GM12878 (cell line): ENCODE measurements around the gene KIAA0319L. TPM values are rescaled to one million over a fixed set of nuclear protein-coding genes. Genes with fewer than 3 reads are reported as not detected.

Experiments
- ATAC-seq: fragments of 200-7000 bp; cut with Tn5 transposase; 3 replicates; pipeline ENCODE4 v1.9.1; 2020; ENCODE audit warnings: mild to moderate bottlenecking, moderate library complexity
- BruUV-seq: library from RNA; stranded (reverse); fragments of 400-500 nt; replicated peaks from 2 replicates; lab custom pipeline; 2021; lab: Mats Ljungman, UMichigan
- CTCF ChIA-PET: fragments of 300-600 bp; sonication (Branson Sonifier 250); formaldehyde crosslinking; extraction: SDS; loops from one replicate; lab custom pipeline; 2021; ENCODE audit warnings: inconsistent platforms; lab: Yijun Ruan, JAX
- POLR2A ChIA-PET: fragments of 350-600 bp; formaldehyde crosslinking; extraction: SDS; loops from one replicate; lab custom pipeline; 2021; ENCODE audit warnings: inconsistent platforms; lab: Charles Lee
- RAD21 ChIA-PET: fragments of 300-600 bp; sonication (Branson Sonifier 250); formaldehyde crosslinking; loops from one replicate; lab custom pipeline; 2023; ENCODE audit warnings: antibody characterized with exemption; ENCODE audit not compliant: unreplicated experiment; lab: Charles Lee
- SMC1A ChIA-PET: fragments of 300-600 bp; sonication (Branson Sonifier 250); formaldehyde crosslinking; loops from one replicate; lab custom pipeline; 2023; ENCODE audit not compliant: unreplicated experiment, uncharacterized antibody; lab: Charles Lee
- DNase-seq: peaks from one replicate; pipeline ENCODE4 v3.0.0-alpha.2; 2011; ENCODE audit warnings: low read depth, low spot score
- FAIRE-seq: peaks from 3 replicates; lab custom pipeline; 2011; peaks lifted over from hg19 to GRCh38; lab: Jason Lieb, UNC
- H2AFZ ChIP-seq: 2 replicates; pipeline ENCODE4 v1.6.0; 2011; ENCODE audit warnings: low read depth, low read length, control low read depth; ENCODE audit not compliant: control insufficient read depth
- H3K27ac ChIP-seq: 2 replicates; pipeline ENCODE4 v1.5.1; 2011; ENCODE audit warnings: control low read depth; ENCODE audit not compliant: control insufficient read depth, insufficient read depth
- H3K27me3 ChIP-seq, 2 experiments: replicated peaks in 1 of 2; 2 replicates each; pipeline versions ENCODE4 v1.6.0 to v1.6.1; 2011; ENCODE audit warnings: low read length in 1 of 2; ENCODE audit not compliant: control insufficient read depth in 2 of 2, insufficient read depth in 2 of 2
- H3K36me3 ChIP-seq, 2 experiments: 2 replicates each; pipeline ENCODE4 v1.5.1; 2011; ENCODE audit warnings: low read length in 1 of 2; ENCODE audit not compliant: control insufficient read depth in 2 of 2, insufficient read depth in 2 of 2
- H3K4me1 ChIP-seq: 2 replicates; pipeline ENCODE4 v1.6.1; 2011; ENCODE audit warnings: mild to moderate bottlenecking, low read length, moderate library complexity, mixed read lengths; ENCODE audit not compliant: control insufficient read depth, insufficient read depth
- H3K4me2 ChIP-seq: 2 replicates; pipeline ENCODE4 v1.6.0; 2011; ENCODE audit warnings: control low read depth; ENCODE audit not compliant: control insufficient read depth, insufficient read depth
- H3K4me3 ChIP-seq: fragments of 200-600 bp; sonication (generic); 2 replicates; pipeline ENCODE4 v1.5.1; 2016
- H3K79me2 ChIP-seq: 2 replicates; pipeline ENCODE4 v1.6.0; 2011; ENCODE audit warnings: low read length; ENCODE audit not compliant: control insufficient read depth, insufficient read depth
- H3K9ac ChIP-seq: 2 replicates; pipeline ENCODE4 v1.8.0; 2011; ENCODE audit warnings: low read length, control low read depth, mixed read lengths; ENCODE audit not compliant: control insufficient read depth, insufficient read depth
- H3K9me3 ChIP-seq: replicated peaks from 3 replicates; pipeline ENCODE4 v1.5.1; 2011; ENCODE audit warnings: mild to moderate bottlenecking, low read length; ENCODE audit not compliant: control insufficient read depth, insufficient read depth
- H4K20me1 ChIP-seq: 2 replicates; pipeline ENCODE4 v1.6.0; 2011; ENCODE audit not compliant: control insufficient read depth, insufficient read depth
- POLR2A ChIP-seq: IDR thresholded peaks from 2 replicates; pipeline ENCODE4 v1.6.1; 2011; ENCODE audit warnings: low read depth, mild to moderate bottlenecking, low read length
- RCOR1 ChIP-seq: conservative IDR thresholded peaks from 2 replicates; pipeline ENCODE4 v1.6.1; 2012; ENCODE audit warnings: low read depth, low read length, improper control_type of control experiment
- SUZ12 ChIP-seq: fragments of 200-600 bp; sonication (generic); IDR thresholded peaks from one replicate; pipeline ENCODE4 v1.6.1; 2018; ENCODE audit warnings: antibody characterized with exemption, mild to moderate bottlenecking; ENCODE audit not compliant: unreplicated experiment
- TCF7 ChIP-seq: IDR thresholded peaks from 2 replicates; pipeline ENCODE4 v1.6.1; 2014; ENCODE audit warnings: antibody characterized with exemption, borderline replicate concordance
- WGBS: methylation state at CpG from one replicate; pipeline ENCODE4 v1.1.6; 2016; ENCODE audit warnings: low lambda C conversion rate; ENCODE audit not compliant: insufficient replicate concordance, insufficient coverage; ENCODE audit errors: missing lambda C conversion rate; 5-methylcytosine and 5-hydroxymethylcytosine counted together
- in situ Hi-C: fragments of 300-500 bp; cut with MboI; formaldehyde crosslinking; loops from 9 replicates; pipeline ENCODE4 v1.14.3; 2018; ENCODE audit warnings: mixed read lengths
- intact Hi-C: fragments of 100-400 bp; cut with micrococcal nuclease; formaldehyde crosslinking; loops from one replicate; pipeline ENCODE4 v1.14.2; 2022; ENCODE audit not compliant: unreplicated experiment
- polyA plus RNA-seq, 11 experiments: library from polyadenylated mRNA; depleted of rRNA in 4 of 11; unstranded in 6 of 11; stranded (reverse) in 5 of 11; fragments of >200 nt; fragmentation: Nextera tagmentation in 4 of 11; fragmentation: Illumina TruSeq in 1 of 11; extraction: Ambion mirVana in 4 of 11; extraction: Trizol in 1 of 11; gene quantifications; 1 replicate in 1 of 11; 2 replicates in 10 of 11; pipeline versions ENCODE4 v1.2.1 to v1.2.3, GENCODE V29; 2011 to 2016; ENCODE audit warnings: inconsistent platforms in 2 of 11, missing spikeins in 2 of 11, low read depth in 1 of 11
- total RNA-seq, 4 experiments: library from RNA; depleted of rRNA in 3 of 4; stranded (reverse); fragments of >200 nt in 3 of 4; fragmentation: Illumina TruSeq in 1 of 4; extraction: Trizol in 1 of 4; gene quantifications; 2 replicates each; pipeline versions ENCODE4 v1.2.1 to v1.2.3, GENCODE V29; 2013 to 2021
- TF ChIP-seq, protein P1 (sequence below): IDR thresholded peaks from 2 replicates; pipeline ENCODE4 v1.6.1; 2012; ENCODE audit warnings: improper control_type of control experiment, low read depth, low read length; ENCODE audit not compliant: insufficient replicate concordance
- TF ChIP-seq, protein P2 (sequence below): fragments of 450-650 bp; IDR thresholded peaks from 2 replicates; pipeline ENCODE4 v1.6.1; 2017; ENCODE audit warnings: low read depth, mild to moderate bottlenecking, moderate library complexity

The KIAA0319L gene
- total and polyA plus RNA-seq, 10 of the 15 experiments (the other 5 are each of a cell fraction or from before 2014, with no cell fraction given), result 2.6 to 57.8 (median 25.4) TPM

DNA sequence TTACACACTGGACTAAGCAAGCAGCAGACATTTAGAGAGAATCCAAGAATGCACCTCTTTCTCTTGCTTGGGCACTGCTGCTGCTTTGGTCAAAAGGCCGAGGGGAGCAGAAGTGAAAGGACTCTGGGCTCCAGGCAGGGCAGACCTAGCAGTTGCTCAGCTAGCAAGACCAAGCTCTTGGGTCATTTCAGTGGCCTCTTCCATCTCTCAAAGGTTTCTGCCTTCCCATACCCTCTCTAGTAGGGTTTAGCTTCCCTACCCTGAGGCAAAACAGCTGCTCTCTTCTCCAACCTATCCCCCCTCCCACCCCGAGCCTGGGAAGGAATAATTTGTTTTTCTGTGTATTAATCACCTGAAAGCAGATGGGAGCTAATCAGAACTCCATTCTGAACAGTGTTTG lies 41.7 kb upstream of the KIAA0319L start (continued):
- TF ChIP-seq SUZ12, result no peak
- TF ChIP-seq, protein P1, sequence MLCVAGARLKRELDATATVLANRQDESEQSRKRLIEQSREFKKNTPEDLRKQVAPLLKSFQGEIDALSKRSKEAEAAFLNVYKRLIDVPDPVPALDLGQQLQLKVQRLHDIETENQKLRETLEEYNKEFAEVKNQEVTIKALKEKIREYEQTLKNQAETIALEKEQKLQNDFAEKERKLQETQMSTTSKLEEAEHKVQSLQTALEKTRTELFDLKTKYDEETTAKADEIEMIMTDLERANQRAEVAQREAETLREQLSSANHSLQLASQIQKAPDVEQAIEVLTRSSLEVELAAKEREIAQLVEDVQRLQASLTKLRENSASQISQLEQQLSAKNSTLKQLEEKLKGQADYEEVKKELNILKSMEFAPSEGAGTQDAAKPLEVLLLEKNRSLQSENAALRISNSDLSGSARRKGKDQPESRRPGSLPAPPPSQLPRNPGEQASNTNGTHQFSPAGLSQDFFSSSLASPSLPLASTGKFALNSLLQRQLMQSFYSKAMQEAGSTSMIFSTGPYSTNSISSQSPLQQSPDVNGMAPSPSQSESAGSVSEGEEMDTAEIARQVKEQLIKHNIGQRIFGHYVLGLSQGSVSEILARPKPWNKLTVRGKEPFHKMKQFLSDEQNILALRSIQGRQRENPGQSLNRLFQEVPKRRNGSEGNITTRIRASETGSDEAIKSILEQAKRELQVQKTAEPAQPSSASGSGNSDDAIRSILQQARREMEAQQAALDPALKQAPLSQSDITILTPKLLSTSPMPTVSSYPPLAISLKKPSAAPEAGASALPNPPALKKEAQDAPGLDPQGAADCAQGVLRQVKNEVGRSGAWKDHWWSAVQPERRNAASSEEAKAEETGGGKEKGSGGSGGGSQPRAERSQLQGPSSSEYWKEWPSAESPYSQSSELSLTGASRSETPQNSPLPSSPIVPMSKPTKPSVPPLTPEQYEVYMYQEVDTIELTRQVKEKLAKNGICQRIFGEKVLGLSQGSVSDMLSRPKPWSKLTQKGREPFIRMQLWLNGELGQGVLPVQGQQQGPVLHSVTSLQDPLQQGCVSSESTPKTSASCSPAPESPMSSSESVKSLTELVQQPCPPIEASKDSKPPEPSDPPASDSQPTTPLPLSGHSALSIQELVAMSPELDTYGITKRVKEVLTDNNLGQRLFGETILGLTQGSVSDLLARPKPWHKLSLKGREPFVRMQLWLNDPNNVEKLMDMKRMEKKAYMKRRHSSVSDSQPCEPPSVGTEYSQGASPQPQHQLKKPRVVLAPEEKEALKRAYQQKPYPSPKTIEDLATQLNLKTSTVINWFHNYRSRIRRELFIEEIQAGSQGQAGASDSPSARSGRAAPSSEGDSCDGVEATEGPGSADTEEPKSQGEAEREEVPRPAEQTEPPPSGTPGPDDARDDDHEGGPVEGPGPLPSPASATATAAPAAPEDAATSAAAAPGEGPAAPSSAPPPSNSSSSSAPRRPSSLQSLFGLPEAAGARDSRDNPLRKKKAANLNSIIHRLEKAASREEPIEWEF, result no peak
- TF ChIP-seq TCF7, result no peak
- no peak for TF ChIP-seq RCOR1

DNA sequence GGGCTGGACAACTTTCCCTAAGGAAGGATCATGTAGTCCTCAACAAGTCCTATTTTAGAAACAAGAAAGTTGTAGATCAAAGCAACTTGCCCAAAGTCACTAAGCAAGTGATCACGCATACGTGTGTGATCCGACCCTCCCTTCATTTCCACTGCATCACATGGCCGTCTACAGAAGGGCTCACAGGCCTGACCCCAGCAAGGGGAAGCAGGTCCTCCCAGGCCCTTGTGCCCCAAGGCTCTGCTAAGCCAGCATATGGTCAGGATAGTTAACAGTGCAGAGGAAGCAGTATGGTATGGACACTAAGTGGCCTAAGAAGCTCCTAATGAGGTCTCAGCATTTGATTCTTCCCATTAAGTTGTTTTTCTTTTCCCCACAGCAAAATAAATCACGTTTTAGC lies 40.7 kb upstream of the KIAA0319L start:
- no peak overlapping the region for H3K4me3 ChIP-seq
- no peak overlapping the region for H2AFZ ChIP-seq
- FAIRE-seq, result no peak
- H3K27me3 ChIP-seq, result no peaks in the 10 kb centered on the region
- H3K4me1 ChIP-seq, result no peaks in the 10 kb centered on the region
- H3K9ac ChIP-seq, result no peak overlapping the region
- WGBS, result 87% methylated on average over 5 of the region's 5 CpGs
- H3K9me3 ChIP-seq, result no peaks in the 10 kb centered on the region
- in situ Hi-C loops (no loop called here), intact Hi-C loops (no loop called here)
- H3K36me3 ChIP-seq, result peaks cover 6 to 17% of the 10 kb centered on the region in 2 experiments; a peak in 3 of 4 replicates
- no peak overlapping the region for H3K4me2 ChIP-seq
- RAD21 ChIA-PET, result no interaction called here
- TF ChIP-seq, protein P2, sequence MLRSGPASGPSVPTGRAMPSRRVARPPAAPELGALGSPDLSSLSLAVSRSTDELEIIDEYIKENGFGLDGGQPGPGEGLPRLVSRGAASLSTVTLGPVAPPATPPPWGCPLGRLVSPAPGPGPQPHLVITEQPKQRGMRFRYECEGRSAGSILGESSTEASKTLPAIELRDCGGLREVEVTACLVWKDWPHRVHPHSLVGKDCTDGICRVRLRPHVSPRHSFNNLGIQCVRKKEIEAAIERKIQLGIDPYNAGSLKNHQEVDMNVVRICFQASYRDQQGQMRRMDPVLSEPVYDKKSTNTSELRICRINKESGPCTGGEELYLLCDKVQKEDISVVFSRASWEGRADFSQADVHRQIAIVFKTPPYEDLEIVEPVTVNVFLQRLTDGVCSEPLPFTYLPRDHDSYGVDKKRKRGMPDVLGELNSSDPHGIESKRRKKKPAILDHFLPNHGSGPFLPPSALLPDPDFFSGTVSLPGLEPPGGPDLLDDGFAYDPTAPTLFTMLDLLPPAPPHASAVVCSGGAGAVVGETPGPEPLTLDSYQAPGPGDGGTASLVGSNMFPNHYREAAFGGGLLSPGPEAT, result no peak
- peak; percentile 35; the same call in 1 of the 2 replicates for TF ChIP-seq POLR2A
- SMC1A ChIA-PET, result interaction anchor here (0.5 kb wide), 1 partner anchor 139 kb away, joined by 3 read pairs; no protein-coding TSS in a partner anchor
- no peak overlapping the region for H3K27ac ChIP-seq
- no peaks in the 10 kb centered on the region for H3K79me2 ChIP-seq
- no peaks in the 10 kb centered on the region for H4K20me1 ChIP-seq
- ATAC-seq, result no peak
- no TSS peak for BruUV-seq
- POLR2A ChIA-PET, result interaction anchor here (0.7 kb wide), 1 partner anchor 234 kb away, joined by 3 read pairs; no protein-coding TSS in a partner anchor
- CTCF ChIA-PET, result interaction anchor here (1.1 kb wide), 1 partner anchor 118 kb away, joined by 3 read pairs; no protein-coding TSS in a partner anchor
- DNase-seq, result no peak
